Measurements from ENCODE around the gene PSMA1. TPM values are rescaled to one million over a fixed set of nuclear protein-coding genes. Genes with fewer than 3 reads are reported as not detected.

PSMA1 gene
- 80.5 and 121 TPM in 2 replicates for total RNA-seq

DNA sequence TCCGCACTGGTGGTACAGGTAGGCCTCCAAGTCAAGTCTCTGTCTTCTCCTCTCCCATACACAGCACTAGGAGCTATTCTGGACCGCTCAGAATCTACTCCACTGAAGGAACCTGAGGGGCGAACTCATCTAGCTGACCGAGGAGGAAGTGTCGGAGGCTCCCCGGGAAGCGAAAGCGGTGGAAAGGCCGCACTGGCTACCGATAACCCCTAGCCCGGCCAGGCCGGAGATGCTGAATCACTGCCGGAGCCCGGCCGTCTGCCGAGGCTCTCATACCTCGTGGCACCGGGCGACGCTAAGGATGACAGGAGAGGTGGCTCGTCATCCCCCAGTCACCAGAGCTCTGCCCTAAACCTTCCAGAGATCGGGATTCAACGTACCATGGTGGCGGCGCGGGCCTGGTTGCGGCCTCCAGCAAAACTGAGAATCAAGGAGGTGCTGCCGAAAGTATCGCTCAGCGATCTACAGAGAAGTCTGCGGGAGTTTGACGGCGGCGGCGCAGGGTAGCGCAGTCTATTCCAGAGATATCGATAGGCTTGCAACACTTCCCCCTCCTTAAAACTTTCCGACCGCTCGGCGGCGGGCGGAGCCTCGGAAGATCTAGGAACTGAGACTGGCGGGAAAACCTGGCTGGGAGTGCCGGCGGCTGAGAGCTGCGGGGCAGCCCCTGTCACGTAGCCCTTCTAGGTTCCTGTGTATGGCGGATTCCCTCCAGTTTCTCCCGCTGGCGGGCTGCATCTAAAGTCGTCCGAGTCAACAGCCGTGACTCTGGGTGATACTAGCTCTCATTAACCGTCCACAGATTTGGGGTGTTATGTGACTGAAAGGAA, at the start of gene PSMA1:
Gene PSMA1, minus strand, starts transcription at position 470 of the 830 bp plus-strand sequence. Its CDS starts 87 bp downstream, at position 383.

DNA sequence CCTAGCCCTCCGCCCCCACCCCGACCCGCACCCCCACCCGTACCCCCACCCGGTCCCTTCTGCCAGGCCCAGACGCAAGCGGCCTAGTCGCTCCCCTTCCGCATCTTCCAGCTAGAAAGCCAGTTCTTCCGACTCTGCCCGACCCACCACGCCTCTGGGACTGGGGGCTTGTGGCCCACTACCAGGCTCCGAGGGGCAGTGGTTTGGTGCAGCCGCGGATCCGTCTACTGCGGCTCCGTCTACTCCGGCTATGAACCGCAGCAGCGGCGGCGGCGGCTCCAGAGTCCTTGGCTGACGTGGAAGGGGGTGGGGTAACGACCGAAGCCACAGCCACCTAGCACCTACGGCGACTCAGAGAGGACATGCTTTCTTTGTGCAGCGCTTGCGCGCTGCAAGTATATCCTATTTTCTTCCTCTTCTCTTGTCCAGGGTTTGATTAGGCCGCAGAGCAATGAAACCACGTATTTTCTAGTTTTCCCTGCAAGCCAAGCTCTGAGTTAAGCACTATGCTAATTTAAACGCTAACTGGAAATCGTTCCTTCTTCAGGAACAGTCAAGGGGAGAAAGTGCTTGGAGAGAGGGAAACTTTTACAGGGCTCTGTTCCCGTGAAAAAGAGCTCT, 20.5 kb downstream of the PSMA1 start, which contains the start of gene COPB1:
Gene COPB1, minus strand, starts transcription at position 252 of the 621 bp plus-strand sequence. CDS start 883 bp downstream, outside the sequence.

Small RNA genes lying within 50 kb of the gene (small RNA-seq; reads per million reads assigned to genes)
- not detected for gene RNU7-49P

Other genes with a start within 250 kb of the PSMA1 start
- gene RRAS2, start 161.2 kb downstream of the PSMA1 start, total RNA-seq: 65.6 and 112 TPM in 2 replicates
- gene COPB1, start 20.6 kb downstream of the PSMA1 start, total RNA-seq: 226 and 313 TPM in 2 replicates
- under 0.01 and 0.11 TPM in 2 replicates for gene PDE3B, start 123.4 kb upstream of the PSMA1 start, total RNA-seq

Measured in placental epithelial cell (primary cell).